HG03039 (cell line): Measurements from ENCODE around the gene SLC9C1.
"Not testable (repeated sequence)": the region's sequence is repeated elsewhere in the genome, so short reads cannot be mapped to it uniquely, and the experiment has no call there.

Source experiments
- ATAC-seq: cut with Tn5 transposase; IDR thresholded peaks from one replicate; pipeline ENCODE4 v1.9.1; 2021; ENCODE audit warnings: mild to moderate bottlenecking, moderate library complexity; ENCODE audit not compliant: unreplicated experiment

SLC9C1 gene

GRCh38 chr3:112199622-112200316 is 94.2 kb downstream of the SLC9C1 start:
- no peak for ATAC-seq

- ATAC-seq = no peak
Measured at GRCh38 chr3:112197131-112197530, 96.9 kb downstream of the SLC9C1 start.

GRCh38 chr3:112187300-112187699 is 106.7 kb downstream of the SLC9C1 start:
- no peak for ATAC-seq

- ATAC-seq = not testable (repeated sequence)
Measured at GRCh38 chr3:112185423-112186035, 108.5 kb downstream of the SLC9C1 start.

GRCh38 chr3:112175646-112176045 is 118.4 kb downstream of the SLC9C1 start:
- no peak for ATAC-seq

GRCh38 chr3:112175037-112175436 is 119.0 kb downstream of the SLC9C1 start:
- no peak for ATAC-seq

GRCh38 chr3:112171144-112171543 is 122.9 kb downstream of the SLC9C1 start:
- no peak for ATAC-seq

GRCh38 chr3:112170046-112170445 is 124.0 kb downstream of the SLC9C1 start:
- no peak for ATAC-seq

GRCh38 chr3:112167758-112168157 is 126.3 kb downstream of the SLC9C1 start:
- ATAC-seq = peak; percentile 64

GRCh38 chr3:112149136-112149535 is 144.9 kb downstream of the SLC9C1 start:
- ATAC-seq = no peak

- no peak for ATAC-seq
Measured at GRCh38 chr3:112143689-112144088, 150.3 kb downstream of the SLC9C1 start.

GRCh38 chr3:112143251-112143650 is 150.8 kb downstream of the SLC9C1 start:
- no peak for ATAC-seq

- ATAC-seq = no peak
Measured at GRCh38 chr3:112141293-112141692, 152.7 kb downstream of the SLC9C1 start.

- ATAC-seq = no peak
Measured at GRCh38 chr3:112140584-112140983, 153.4 kb downstream of the SLC9C1 start.

- no peak for ATAC-seq
Measured at GRCh38 chr3:112138219-112138969, 155.6 kb downstream of the SLC9C1 start.

GRCh38 chr3:112137781-112138180 is 156.2 kb downstream of the SLC9C1 start:
- ATAC-seq = no peak

- ATAC-seq = no peak
Measured at GRCh38 chr3:112136959-112137693, 156.9 kb downstream of the SLC9C1 start.

GRCh38 chr3:112136046-112136445 is 158.0 kb downstream of the SLC9C1 start:
- ATAC-seq = no peak

GRCh38 chr3:112134335-112135124 is 159.5 kb downstream of the SLC9C1 start:
- ATAC-seq = no peak

- no peak for ATAC-seq
Measured at GRCh38 chr3:112133626-112134334, 160.2 kb downstream of the SLC9C1 start.
